ENCODE measurements around the gene KCNH4. TPM values are rescaled to one million over a fixed set of nuclear protein-coding genes. Genes with fewer than 3 reads are reported as not detected.
"Not testable (repeated sequence)": the region's sequence is repeated elsewhere in the genome, so short reads cannot be mapped to it uniquely, and the experiment has no call there.

The KCNH4 gene
- total RNA-seq, 1 donor from 2014 or later, result 0.55 TPM

- DNase-seq (ENCODE audit: low spot score), result no peak
These were observed 981 bp downstream of the KCNH4 start for GRCh38 chr17:42179911-42180410.

- DNase-seq (ENCODE audit: low spot score), result no peak
These were observed 1.6 kb downstream of the KCNH4 start for GRCh38 chr17:42179335-42179734.

DNA sequence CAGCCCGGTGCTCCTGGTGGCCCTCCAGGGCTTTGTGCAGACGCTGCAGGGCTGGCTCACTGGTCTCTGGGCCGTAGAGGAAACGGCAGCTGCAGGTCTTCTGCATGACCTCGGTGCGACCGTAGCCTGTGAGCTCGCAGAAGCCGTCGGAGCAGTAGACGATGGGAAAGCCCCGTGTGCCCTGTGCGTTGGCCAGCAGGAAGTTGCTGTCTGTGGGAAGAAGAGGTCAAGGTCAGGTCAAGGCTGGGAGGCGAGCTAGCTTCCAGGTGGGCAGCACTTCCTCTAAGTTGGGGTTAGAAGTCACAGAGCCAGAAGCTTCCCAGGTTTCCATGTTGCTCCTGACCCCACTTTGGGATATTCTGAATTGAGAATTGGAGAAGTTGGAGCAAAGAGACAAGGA, 2.1 kb downstream of the KCNH4 start:
- no peak for DNase-seq (ENCODE audit: low spot score)

GRCh38 chr17:42177684-42178083, 3.3 kb downstream of the KCNH4 start:
- no peak for DNase-seq (ENCODE audit: low spot score)

GRCh38 chr17:42174126-42174783, 6.7 kb downstream of the KCNH4 start:
- DNase-seq (ENCODE audit: low spot score), result no peak

DNA sequence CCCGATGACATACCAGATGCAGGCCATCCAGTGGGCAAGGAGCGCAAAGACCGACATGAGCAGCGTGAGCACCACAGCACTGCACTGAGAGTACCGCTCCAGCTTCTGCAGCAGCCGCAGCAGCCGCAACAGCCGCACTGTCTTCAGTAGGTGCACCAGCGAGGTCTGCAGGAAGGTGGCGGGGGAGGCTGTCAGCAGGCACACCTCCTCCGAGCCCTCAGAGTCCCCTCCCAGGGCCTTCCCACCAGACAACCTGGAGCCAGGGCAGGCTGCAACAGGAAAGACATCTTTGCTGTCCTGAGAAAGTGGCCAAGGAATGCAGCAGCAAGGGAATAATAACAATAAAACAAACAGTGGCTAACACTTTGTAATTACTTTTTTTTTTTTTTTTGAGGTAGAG, 9.1 kb downstream of the KCNH4 start:
- DNase-seq (ENCODE audit: low spot score), result no peak

DNA sequence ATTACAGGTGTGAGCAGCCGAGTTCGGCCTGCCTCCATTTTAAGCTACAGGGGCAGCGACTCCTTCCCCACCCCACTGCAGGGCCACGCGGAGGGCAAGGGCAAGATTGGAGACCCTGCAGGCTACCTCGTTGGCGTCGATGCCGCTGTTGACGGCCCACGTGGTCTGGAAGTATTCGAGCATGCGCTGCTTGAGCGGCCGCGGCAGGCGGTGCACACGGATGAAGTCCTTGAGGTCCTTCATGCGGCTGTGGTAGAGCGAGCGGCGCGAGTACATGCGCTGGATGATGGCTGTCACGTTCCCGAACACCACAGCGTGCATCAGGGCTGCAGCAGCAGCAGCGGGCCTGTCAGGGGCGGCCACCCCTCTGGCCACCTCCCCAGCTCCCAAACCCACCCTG, 11.6 kb downstream of the KCNH4 start:
- DNase-seq (ENCODE audit: low spot score), result no peak

GRCh38 chr17:42167807-42168206, 13.1 kb downstream of the KCNH4 start:
- no peak for DNase-seq (ENCODE audit: low spot score)

DNA sequence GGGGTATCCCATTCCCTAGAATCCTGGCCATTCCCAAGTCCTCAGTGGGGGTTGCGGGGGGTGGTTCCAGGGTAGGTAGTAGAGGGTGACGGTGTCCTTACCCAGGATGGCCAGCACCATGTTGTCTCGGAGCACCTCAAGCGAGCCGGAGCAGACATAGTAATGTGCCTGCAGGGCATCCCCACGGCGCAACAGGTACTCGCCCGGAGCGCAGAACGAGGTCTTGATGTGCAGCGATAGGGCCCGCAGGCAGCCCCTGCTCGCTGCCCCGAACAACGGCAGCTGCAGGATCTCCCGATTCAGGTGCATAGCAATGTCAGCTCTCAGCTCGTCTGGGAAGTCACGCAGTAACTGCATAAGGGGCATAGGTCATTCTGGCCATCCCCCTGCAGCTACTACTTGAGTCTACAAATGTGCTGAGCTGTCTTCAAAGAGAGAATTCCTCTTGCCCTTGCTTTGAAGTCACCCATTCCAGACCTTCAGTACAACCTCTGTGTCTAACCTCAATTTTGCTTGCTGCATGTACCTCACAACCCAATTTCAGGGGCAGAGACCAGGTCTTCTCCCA, 14.7 kb downstream of the KCNH4 start:
- no peak for DNase-seq (ENCODE audit: low spot score)

DNA sequence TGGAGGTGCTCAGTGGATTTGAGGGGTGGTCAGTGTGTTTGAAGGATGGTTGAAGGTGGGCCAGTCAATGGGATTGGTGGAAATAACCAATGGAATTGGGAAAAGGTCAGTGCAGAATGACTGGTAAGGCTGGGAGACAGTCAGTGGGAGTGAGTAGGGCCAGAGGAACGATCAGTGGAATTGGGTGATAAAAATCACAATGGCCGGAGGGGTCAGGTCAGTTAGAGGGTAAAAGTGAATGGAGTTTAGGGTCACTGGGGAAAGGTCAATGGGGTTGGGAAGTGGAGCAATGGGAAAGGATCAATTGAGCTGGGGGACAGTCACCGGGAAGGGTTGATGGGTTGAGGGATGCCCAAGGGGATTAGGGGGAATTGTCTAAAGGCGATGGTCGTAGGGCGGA, 15.2 kb downstream of the KCNH4 start:
- no peak for DNase-seq (ENCODE audit: low spot score)

- DNase-seq (ENCODE audit: low spot score), result no peak
These were observed 17.1 kb downstream of the KCNH4 start for GRCh38 chr17:42163696-42164407.

DNA sequence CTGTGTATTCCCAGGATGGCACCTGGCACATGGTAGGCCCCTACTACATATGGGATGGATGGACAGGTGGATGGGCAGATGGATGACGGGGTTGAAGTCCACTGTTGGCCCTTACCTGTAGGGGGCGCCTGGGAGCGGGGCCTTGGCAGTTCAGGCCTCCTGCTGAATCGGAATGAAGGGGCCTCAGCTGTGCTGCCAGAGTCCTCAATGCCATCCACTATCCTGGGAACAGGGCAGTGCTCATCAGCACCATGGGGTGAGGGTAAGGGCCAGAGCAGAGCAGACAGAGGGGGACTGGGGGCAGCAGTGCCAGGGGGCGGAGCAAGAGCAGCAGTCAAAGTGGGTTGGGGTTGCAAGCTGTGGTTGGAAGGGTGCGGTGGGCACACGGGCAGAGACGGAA, 17.8 kb downstream of the KCNH4 start:
- DNase-seq (ENCODE audit: low spot score), result no peak

- DNase-seq (ENCODE audit: low spot score), result no peak
These were observed 20.4 kb downstream of the KCNH4 start for GRCh38 chr17:42160531-42160910.

GRCh38 chr17:42159796-42160530, 21.0 kb downstream of the KCNH4 start:
- no peak for DNase-seq (ENCODE audit: low spot score)

- no peak for DNase-seq (ENCODE audit: low spot score)
These were observed 25.3 kb downstream of the KCNH4 start for GRCh38 chr17:42155614-42156045.

DNA sequence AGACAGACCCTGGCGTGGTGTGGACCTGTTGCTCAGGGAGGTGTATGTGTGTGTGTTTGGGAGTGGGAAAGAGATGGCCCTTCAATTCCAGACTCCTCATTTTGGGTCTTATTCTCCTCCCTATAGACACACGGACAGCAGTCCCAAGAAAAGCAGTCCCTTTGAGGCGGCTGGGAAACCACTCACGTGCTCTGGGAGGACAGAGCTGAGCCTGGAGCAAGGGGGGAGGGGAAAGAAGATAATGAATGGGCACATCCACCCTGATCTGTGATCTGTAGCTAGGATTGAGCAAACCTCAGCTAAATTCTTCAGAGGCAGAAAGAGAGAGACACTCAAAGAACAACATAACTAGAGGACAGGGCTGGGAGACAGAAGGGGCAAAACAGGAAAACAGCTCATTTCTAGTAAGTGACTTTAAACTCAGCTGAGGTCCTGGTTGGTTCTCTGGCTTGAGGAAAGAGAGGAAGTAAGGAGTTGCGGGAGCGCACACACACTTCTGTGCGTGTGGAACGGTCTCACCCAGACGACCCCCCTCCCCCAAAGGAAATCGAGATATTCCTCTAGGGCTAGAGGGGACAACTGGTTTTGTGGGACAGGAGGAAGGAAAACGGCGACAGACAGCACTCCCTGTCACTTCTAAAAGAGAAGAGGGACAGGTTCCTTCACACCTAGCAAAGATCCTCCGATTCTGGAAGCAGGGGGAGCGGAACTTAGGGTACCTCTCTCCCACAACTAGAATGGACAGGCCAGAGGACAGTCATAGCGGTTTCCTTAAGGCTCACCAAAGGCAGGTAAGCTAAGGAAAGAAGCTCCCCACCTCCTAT, 26.8 kb downstream of the KCNH4 start:
- DNase-seq (ENCODE audit: low spot score), result no peak

- no peak for DNase-seq (ENCODE audit: low spot score)
These were observed 33.9 kb downstream of the KCNH4 start for GRCh38 chr17:42146911-42147607.

- not testable (repeated sequence) for DNase-seq (ENCODE audit: low spot score)
These were observed 37.8 kb downstream of the KCNH4 start for GRCh38 chr17:42143138-42143537.

- DNase-seq (ENCODE audit: low spot score), result no peak
These were observed 38.5 kb downstream of the KCNH4 start for GRCh38 chr17:42142371-42142896.

GRCh38 chr17:42141382-42141781, 39.6 kb downstream of the KCNH4 start:
- DNase-seq (ENCODE audit: low spot score), result no peak

Data from mesenteric fat pad (tissue), 1 donor.